ENCODE data around the gene TMUB2.

Gene TMUB2

DNA sequence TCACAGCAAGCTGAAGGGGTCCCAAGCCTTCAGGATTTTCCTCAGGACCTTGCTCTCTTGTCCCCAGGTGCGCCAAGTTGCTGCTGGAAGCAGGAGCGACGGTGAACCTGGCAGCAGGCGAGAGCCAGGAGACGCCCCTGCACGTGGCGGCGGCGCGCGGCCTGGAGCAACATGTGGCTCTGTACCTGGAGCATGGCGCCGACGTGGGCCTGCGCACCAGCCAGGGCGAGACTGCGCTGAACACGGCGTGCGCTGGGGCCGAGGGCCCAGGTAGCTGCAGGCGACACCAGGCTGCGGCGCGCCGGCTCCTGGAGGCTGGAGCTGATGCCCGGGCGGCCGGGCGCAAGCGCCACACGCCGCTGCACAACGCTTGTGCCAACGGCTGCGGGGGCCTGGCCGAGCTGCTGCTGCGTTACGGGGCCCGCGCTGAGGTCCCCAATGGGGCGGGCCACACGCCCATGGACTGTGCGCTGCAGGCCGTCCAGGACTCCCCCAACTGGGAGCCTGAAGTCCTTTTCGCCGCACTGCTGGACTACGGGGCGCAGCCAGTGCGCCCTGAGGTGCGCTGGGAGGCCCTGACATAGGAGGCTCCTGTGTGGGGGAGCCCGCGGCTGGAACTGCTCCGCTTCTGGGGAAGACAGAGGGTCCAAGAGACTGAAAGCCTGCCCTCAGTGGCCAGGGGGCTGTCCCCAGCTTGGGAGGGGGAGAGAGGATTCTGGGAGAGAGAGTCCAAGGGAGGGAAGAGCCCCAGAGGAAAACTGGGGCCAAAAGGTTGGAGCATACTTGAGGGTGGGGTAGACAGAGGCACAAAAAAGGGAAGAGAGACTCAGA is 9.9 kb upstream of the TMUB2 start:
- DNase-seq: no peak

DNA sequence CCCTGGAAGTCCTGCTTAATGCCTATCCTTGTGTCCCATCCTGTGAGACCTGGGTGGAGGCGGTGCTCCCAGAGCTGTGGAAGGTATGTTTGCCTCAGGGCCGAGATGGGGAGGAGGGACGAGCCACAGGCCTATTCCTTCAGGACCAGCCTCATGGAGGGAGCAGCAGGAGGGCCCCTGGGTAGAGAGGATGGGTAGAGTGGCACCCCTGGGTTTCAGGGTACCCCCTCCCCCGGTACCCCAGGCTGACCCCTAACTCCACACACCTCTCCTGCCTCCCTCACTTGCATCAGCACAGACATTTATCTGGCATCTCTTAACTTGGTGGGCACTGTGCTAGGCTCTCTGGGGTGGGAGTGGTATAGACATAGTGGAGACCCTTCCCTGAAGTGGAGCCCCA is 9.1 kb upstream of the TMUB2 start:
- no peak for DNase-seq

GRCh38 chr17:44178133-44178532 is 8.6 kb upstream of the TMUB2 start:
- no peak for DNase-seq

GRCh38 chr17:44183024-44183423 is 3.7 kb upstream of the TMUB2 start:
- DNase-seq: no peak

- no peak for DNase-seq
These were observed 2.5 kb upstream of the TMUB2 start for GRCh38 chr17:44184212-44184810.

DNA sequence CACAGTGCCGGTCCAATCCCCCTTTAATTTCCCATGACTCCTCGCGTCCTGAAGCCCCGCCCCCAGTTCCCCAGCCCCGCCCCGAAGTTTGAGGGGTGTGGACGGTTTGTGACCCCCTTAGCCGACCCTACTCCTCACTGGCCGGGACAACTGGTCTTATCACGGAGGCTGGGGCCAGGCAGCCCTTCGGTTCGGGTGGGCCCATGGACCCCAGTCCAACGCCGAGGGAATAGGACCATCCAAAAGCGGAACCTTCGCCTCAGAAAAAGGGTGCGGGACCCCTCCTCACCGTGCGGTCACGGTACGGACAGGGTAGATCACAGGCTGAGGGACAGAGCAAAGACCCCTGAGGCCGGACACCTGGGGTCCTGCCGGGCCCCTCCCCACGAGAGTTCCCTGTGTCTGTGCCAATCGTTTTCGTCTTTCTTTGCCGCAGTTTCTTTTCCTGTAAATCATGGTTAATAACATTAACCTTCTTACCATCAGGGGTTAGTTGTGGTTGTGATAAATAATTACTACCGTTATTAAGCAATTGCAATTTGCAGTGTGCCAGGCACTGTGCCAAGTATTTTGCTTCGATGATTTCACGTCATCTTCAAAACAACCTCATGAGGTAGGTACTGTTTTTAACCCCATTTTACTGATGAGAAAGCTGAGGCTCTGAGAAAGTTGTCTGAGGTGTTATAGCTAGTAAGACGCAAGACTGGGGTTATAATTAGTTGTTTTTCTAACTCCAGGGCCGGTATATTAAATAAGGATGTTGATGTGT is 543 bp downstream of the TMUB2 start:
- peak; percentile 41 to 60 for DNase-seq

DNA sequence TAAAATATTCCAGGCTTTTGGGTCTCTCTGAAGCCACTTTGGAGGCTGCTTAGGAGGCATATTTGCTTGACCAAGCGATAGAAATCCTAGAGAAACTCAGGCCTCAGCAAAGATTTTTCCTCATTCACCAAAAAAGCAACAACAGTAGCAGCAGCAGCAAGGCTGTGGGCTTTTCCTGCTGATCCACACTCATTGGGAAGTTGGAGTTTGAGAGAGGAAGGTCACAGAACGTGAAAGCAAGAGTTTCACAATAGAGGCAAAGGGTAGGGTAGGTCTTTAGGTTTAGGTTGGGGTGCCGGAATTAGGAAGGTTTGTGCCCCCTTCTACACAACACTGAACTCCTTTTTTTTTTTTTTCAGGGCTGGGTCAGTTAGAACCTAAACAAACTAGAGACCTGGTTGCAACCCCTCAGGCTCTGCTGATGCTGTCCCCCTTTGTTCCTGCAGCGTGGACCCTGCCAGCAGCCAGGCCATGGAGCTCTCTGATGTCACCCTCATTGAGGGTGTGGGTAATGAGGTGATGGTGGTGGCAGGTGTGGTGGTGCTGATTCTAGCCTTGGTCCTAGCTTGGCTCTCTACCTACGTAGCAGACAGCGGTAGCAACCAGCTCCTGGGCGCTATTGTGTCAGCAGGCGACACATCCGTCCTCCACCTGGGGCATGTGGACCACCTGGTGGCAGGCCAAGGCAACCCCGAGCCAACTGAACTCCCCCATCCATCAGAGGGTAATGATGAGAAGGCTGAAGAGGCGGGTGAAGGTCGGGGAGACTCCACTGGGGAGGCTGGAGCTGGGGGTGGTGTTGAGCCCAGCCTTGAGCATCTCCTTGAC is 2.0 kb downstream of the TMUB2 start:
- DNase-seq: no peak

DNA sequence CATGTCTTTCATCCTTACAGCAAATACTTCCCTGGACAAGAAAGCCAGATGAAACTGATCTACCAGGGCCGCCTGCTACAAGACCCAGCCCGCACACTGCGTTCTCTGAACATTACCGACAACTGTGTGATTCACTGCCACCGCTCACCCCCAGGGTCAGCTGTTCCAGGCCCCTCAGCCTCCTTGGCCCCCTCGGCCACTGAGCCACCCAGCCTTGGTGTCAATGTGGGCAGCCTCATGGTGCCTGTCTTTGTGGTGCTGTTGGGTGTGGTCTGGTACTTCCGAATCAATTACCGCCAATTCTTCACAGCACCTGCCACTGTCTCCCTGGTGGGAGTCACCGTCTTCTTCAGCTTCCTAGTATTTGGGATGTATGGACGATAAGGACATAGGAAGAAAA is 3.7 kb downstream of the TMUB2 start:
- DNase-seq: no peak

DNA sequence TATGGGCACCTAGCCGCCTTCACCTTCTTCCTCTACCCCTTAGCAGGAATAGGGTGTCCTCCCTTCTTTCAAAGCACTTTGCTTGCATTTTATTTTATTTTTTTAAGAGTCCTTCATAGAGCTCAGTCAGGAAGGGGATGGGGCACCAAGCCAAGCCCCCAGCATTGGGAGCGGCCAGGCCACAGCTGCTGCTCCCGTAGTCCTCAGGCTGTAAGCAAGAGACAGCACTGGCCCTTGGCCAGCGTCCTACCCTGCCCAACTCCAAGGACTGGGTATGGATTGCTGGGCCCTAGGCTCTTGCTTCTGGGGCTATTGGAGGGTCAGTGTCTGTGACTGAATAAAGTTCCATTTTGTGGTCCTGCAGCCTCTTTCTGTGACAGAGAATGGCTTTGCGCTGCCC is 4.6 kb downstream of the TMUB2 start:
- DNase-seq: no peak

GRCh38 chr17:44191941-44192496 is 5.2 kb downstream of the TMUB2 start:
- no peak for DNase-seq

GRCh38 chr17:44192750-44193149 is 6.0 kb downstream of the TMUB2 start:
- no peak for DNase-seq

DNA sequence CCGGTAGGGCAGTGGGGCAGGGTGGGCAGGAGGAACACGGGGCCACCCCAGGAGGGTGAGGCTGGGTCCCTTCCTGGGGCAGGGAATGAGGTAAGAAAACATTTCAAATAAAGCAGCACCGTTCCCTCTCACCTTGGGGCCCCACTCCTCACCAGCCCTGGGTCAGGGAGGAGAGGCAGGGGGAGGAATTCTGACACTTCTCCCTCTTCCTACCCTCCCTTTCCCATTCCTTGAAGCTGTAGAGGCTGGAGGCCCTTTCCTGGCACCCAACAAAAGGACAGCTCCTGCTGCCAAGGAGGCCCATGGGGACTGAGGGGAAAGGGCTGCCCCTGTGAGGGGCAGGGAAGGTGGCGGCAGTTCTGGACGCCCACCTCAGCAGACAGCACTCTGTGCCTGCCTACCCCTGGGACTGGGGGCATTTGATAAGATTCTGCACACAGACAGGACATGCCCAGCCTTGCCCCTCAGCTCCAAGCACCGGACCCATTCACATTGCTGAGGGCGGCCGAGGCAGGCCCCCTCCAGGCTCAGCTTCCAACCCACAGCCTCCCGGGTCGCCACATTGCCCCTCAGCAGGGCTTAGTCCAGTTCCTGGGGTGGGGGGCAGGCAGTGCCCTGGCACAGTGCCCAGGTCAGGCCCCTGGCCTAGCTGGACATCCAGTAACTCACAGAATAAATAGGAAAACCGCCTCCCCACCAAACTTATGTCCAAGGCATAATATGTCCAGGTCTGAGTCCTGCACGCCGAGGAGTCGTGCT is 6.7 kb downstream of the TMUB2 start:
- no peak for DNase-seq

- no peak for DNase-seq
These were observed 10.3 kb downstream of the TMUB2 start for GRCh38 chr17:44197107-44197506.

DNA sequence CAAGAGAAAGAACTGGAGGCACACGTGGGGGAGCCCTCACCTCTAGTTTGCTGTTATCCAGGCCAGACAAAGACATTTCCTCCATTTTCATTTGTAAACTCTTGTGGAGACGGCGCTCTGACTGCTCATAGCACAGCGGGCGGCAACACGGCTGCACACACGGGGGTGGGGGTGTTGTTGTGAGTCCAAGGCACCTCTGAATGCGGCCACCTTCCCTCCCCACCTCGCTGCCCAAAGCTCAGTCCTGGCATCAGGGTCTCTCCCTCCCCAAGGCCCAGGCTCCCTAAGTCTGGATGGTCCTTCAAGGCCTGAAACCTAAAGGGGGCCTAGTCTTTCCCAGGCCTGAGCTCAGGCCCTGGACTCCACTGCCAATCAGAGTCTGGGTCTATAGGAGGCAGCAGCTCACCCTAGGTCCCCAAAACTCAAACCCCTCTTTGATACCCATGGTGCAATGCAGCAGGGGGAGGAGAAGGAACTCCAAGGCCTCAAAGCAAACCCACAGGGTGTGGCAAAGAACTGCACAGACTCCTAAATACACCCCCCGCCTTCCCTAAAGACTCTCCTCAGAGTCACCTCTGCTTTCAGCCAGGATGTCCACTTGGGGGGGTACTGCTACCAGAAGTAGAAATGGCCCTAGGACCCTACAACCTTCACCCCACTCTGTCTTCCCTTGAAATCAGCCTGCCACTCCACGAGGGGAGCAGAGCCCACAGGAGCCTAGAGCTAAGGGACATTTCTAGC is 11.4 kb downstream of the TMUB2 start:
- peak; percentile 74 to 78 for DNase-seq

DNA sequence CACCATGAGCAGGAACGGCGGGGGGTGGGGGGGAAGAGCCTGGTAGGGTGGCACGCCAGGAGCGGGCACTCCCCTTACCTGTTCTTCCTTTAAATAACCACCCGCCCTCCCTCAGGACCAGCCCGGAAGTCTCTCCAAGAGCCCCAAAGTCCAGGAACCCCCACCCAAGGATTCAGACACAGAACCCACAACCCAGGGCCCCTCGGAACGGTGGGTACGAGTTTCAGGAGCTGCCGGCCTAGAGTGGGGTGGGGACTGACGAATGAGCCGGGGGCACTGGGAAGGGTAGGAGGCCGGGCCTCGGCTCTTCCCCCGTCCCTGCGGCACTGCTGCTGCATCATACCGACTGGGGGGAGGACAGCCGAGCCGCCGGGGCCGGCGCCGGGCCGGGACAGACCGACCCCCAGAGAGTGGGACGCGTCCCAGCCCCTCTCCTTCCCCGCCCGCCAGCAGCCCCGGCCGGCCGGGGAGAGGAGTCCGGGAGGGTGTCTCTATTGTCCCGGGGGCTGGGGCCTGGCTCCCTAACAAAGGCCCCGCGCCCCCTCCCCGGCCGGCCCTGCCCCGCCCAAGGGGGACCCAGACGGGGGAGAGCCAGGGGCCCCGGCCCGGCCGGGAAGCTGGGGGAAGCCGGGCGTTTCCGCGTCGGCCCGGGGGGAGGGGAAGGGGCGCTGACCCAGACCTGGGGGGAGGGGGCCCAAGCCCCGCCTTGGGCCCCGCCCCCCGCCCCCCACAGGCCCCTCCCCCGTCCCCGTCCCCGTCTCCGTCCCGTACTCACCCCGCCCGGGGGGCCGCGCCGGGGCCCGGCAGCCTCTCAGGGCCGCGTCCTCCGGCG is 12.2 kb downstream of the TMUB2 start:
- DNase-seq: peak; percentile 63 to 67

GRCh38 chr17:44199553-44200477 is 13.0 kb downstream of the TMUB2 start, which contains the start of gene ATXN7L3:
Gene ATXN7L3 (minus strand): TSS chr17:44199884. CDS start chr17:44198070, 1,814 bp downstream.
- peak; percentile 100 for DNase-seq

- no peak for DNase-seq
These were observed 13.8 kb downstream of the TMUB2 start for GRCh38 chr17:44200478-44201155.

DNA sequence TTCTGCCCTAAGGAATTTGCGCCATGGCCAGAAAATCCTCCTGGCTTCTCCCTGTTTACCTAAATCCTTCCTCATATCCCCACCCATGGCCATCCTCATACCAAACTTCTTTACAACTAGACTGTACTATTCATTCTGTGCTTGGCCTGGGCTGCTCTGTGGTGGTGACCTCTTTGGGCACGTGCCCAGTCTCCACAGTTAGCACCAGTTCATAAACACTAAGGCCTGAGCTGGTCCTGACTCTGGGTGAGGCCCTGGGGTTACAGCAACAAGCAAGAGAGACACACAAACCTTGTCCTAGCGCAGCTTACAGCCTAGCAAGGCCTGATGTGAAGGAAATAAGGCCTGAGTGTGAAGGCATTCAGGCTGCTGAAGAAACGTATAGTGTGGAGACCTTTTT is 16.0 kb downstream of the TMUB2 start:
- no peak for DNase-seq

All from CD4-positive, alpha-beta T cell treated with Interleukin-1 beta for 1 hour (primary cell).